ENCODE data around the gene RSRP1.

- TF ChIP-seq RNF2 (IDR thresholded peaks at IDR 0.05; ENCODE audit: borderline replicate concordance, low read depth, low read length, missing control alignments, poor library complexity, severe bottlenecking) (no peak), SP1 (IDR thresholded peaks at IDR 0.05; ENCODE audit: low read depth, low read length) (no peak), CTCF (IDR thresholded peaks at IDR 0.05; ENCODE audit: control extremely low read depth in 1 of 3, insufficient read depth in 1 of 3, low read depth in 1 of 3, low read length in 3 of 3) (no peak), POLR2A (IDR thresholded peaks at IDR 0.05; ENCODE audit: control extremely low read depth in 1 of 2, low read depth in 2 of 2, low read length in 2 of 2) (no peak), SIX5 (IDR thresholded peaks at IDR 0.05; ENCODE audit: low read depth, low read length) (no peak), EZH2 (IDR thresholded peaks at IDR 0.05; ENCODE audit: low read depth, low read length, severe bottlenecking) (no peak), CHD2 (IDR thresholded peaks at IDR 0.05; ENCODE audit: low read length) (no peak), TAF1 (IDR thresholded peaks at IDR 0.05; ENCODE audit: low read depth, low read length) (no peak), KDM1A (IDR thresholded peaks at IDR 0.05; ENCODE audit: borderline replicate concordance, low read length) (no peak)
These were observed 30.2 kb downstream of the RSRP1 start for GRCh38 chr1:25217015-25217414.
